ACC112 (cell line): ENCODE results near the gene IRF5.
"Not testable (repeated sequence)": the region's sequence is repeated elsewhere in the genome, so short reads cannot be mapped to it uniquely, and the experiment has no call there.

Experiments used
- H2AFZ ChIP-seq: fragments of 200-600 bp; sonication (generic); one replicate; pipeline ENCODE4 v1.6.0; 2017; ENCODE audit warnings: antibody characterized with exemption, low read length; ENCODE audit not compliant: unreplicated experiment
- H3K27ac ChIP-seq: fragments of 200-600 bp; sonication (generic); 2 replicates; pipeline ENCODE4 v1.5.1; 2014; ENCODE audit warnings: low read depth, mild to moderate bottlenecking, antibody characterized with exemption, low read length, moderate library complexity
- H3K27me3 ChIP-seq: fragments of 200-600 bp; sonication (generic); 2 replicates; pipeline ENCODE4 v1.6.1; 2014; ENCODE audit warnings: mild to moderate bottlenecking, antibody characterized with exemption, low read length, moderate library complexity, mixed read lengths; ENCODE audit not compliant: insufficient read depth
- H3K36me3 ChIP-seq: fragments of 200-600 bp; sonication (generic); 2 replicates; pipeline ENCODE4 v1.6.1; 2016; ENCODE audit warnings: mild to moderate bottlenecking, antibody characterized with exemption, low read length, moderate library complexity, mixed read lengths; ENCODE audit not compliant: insufficient read depth
- H3K4me1 ChIP-seq: fragments of 200-600 bp; sonication (generic); one replicate; pipeline ENCODE4 v1.6.1; 2016; ENCODE audit warnings: low read length, mixed read lengths; ENCODE audit not compliant: insufficient read depth, unreplicated experiment, control insufficient read depth
- H3K4me3 ChIP-seq: fragments of 200-600 bp; sonication (generic); 2 replicates; pipeline ENCODE4 v1.5.1; 2014; ENCODE audit warnings: mild to moderate bottlenecking, low read depth, low read length
- H3K79me2 ChIP-seq: fragments of 200-600 bp; sonication (generic); one replicate; pipeline ENCODE4 v1.6.0; 2016; ENCODE audit warnings: low read length; ENCODE audit not compliant: control insufficient read depth, unreplicated experiment, insufficient read depth

IRF5 gene

DNA sequence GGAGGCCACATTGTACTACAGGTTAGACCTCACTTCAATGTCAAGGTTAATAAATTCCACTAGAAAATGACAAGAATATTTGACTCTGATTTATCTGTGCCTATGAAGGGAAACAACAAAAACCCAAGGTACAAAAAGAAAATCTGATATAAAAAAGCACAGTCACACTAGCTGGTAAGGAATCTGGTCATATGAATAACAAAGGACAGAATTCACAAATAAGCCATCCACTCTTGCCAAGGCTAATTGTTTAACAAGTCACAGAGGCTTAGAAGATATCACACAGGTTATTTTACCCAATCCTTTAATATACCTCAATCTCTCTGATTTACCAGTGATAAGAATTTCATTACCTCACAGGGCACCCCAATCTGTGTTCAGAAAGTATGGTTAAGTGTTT lies 47.9 kb downstream of the IRF5 start:
- H3K27ac ChIP-seq = no peak overlapping the region
- peaks cover 37% of the 10 kb centered on the region; the same call in 1 of the 2 replicates for H3K36me3 ChIP-seq
- H3K27me3 ChIP-seq = no peaks in the 10 kb centered on the region
- H3K4me3 ChIP-seq = no peak overlapping the region
- H3K4me1 ChIP-seq = no peaks in the 10 kb centered on the region
- H2AFZ ChIP-seq = no peak overlapping the region
- H3K79me2 ChIP-seq = no peaks in the 10 kb centered on the region

- Histone ChIP-seq H3K27me3 (no peaks in the 10 kb centered on the region), H3K36me3 (peaks cover 35% of the 10 kb centered on the region; the same call in 1 of the 2 replicates), H3K4me3 (no peak overlapping the region), H3K4me1 (no peaks in the 10 kb centered on the region), H3K27ac (no peak overlapping the region), H2AFZ (no peak overlapping the region), H3K79me2 (no peaks in the 10 kb centered on the region)
Observed at GRCh38 chr7:128986609-128987008, 48.9 kb downstream of the IRF5 start.

DNA sequence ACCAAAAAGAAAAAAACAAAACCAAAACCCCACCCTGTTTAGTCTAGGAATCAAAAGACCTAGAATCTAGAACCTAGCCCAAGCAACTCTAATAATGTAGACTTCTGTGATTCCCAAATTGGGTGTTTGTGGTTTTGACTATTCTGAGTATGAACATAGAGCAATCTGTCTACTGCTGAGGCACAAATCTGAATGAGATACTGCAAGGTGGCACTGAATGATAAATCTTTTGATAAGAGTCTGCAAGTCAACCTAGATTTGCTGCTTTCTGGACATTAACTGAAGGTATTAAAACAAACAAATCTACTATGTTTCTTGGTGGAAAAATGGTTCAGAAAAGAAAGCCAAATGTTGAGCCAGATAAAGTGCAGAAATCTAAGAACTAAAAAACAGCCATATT lies 50.6 kb downstream of the IRF5 start:
- H3K36me3 ChIP-seq = peaks cover 30% of the 10 kb centered on the region
- no peaks in the 10 kb centered on the region for H3K79me2 ChIP-seq
- no peaks in the 10 kb centered on the region for H3K4me1 ChIP-seq

DNA sequence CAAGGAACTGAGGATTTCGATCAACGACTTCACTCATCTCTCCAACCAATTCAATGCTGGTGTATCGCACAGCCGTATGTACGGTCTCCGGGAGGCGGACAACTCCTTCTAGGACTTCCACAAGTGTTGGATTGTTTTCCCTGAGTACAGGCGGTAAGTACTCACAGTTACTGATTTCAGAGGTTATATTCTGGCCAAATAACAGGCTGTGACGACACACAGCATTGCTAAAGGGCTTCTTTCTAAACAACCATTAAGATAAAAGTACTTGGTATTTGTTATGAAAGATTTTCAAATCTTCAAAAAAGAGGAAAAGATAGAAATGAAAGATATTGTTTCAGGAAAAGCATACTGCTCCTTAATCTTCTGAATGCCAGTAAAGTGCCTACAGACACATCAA lies 52.2 kb downstream of the IRF5 start:
- Histone ChIP-seq H3K4me1 (no peaks in the 10 kb centered on the region), H3K79me2 (no peaks in the 10 kb centered on the region), H3K27me3 (no peaks in the 10 kb centered on the region), H3K4me3 (no peak overlapping the region), H2AFZ (no peak overlapping the region), H3K36me3 (peaks cover 27% of the 10 kb centered on the region), H3K27ac (no peak overlapping the region)

More for the DNA sequence above, 50.6 kb downstream of the IRF5 start:
- Histone ChIP-seq H3K27ac (no peak overlapping the region), H3K4me3 (no peak overlapping the region), H3K27me3 (no peaks in the 10 kb centered on the region), H2AFZ (no peak overlapping the region)

DNA sequence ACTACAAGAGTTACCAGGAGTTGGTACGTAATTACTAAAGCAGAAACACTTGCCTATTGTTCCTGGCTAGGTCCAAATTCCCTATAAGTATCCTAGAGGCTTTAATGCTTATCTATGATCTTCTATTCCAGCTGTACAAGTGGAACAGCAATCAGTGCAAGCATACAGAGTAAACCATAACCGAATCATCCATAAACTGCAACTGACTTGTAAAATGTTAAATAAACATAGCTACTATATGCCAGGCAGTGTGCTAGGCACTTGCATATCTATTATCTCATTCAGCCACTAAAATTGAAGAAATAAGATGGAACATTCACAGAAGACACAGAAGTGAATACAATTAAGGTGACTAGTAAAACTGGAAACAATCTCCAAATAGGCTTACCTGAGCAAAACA lies 55.7 kb downstream of the IRF5 start:
- Histone ChIP-seq H3K36me3 (peaks cover 22% of the 10 kb centered on the region), H3K27ac (no peak overlapping the region), H3K4me3 (no peak overlapping the region), H3K79me2 (no peaks in the 10 kb centered on the region), H2AFZ (no peak overlapping the region), H3K4me1 (no peaks in the 10 kb centered on the region), H3K27me3 (no peaks in the 10 kb centered on the region)

GRCh38 chr7:128994560-128994959 lies 56.8 kb downstream of the IRF5 start:
- not testable (repeated sequence) for H3K4me3 ChIP-seq, H3K27me3 ChIP-seq, H2AFZ ChIP-seq, H3K4me1 ChIP-seq, H3K79me2 ChIP-seq, H3K27ac ChIP-seq
- H3K36me3 ChIP-seq = peaks cover 24% of the 10 kb centered on the region

- Histone ChIP-seq H2AFZ (no peak overlapping the region), H3K79me2 (no peaks in the 10 kb centered on the region), H3K27me3 (no peaks in the 10 kb centered on the region), H3K4me1 (no peaks in the 10 kb centered on the region), H3K4me3 (no peak overlapping the region), H3K27ac (no peak overlapping the region), H3K36me3 (peaks cover 32% of the 10 kb centered on the region)
Observed at GRCh38 chr7:128997181-128997580, 59.5 kb downstream of the IRF5 start.
